OCI-LY7 (cell line): ENCODE results near the gene ARG2. TPM values are rescaled to one million over a fixed set of nuclear protein-coding genes. Genes with fewer than 3 reads are reported as not detected.
"Not testable (repeated sequence)": the region's sequence is repeated elsewhere in the genome, so short reads cannot be mapped to it uniquely, and the experiment has no call there.

Source experiments
- BruUV-seq: library from RNA; stranded (reverse); fragments of 400-500 nt; replicated peaks from 2 replicates; lab custom pipeline; 2021; lab: Mats Ljungman, UMichigan
- CTCF ChIA-PET: fragments of 300-600 bp; sonication (Branson Sonifier 250); formaldehyde crosslinking; loops from one replicate; lab custom pipeline; 2022; ENCODE audit warnings: antibody characterized with exemption; ENCODE audit not compliant: unreplicated experiment; lab: Charles Lee
- POLR2A ChIA-PET: fragments of 300-600 bp; sonication (Branson Sonifier 250); formaldehyde crosslinking; loops from one replicate; lab custom pipeline; 2022; ENCODE audit warnings: antibody characterized with exemption; lab: Charles Lee
- DNase-seq: peaks from one replicate; pipeline ENCODE4 v3.0.0-alpha.2; 2015; ENCODE audit warnings: low spot score
- H2AFZ ChIP-seq: fragments of 200-600 bp; sonication (generic), shearing (Covaris generic); 2 replicates; pipeline ENCODE4 v1.6.1; 2014; ENCODE audit warnings: mild to moderate bottlenecking, antibody characterized with exemption, low read length, moderate library complexity
- H3K27ac ChIP-seq: fragments of 200-600 bp; sonication (generic); 2 replicates; pipeline ENCODE4 v1.5.1; 2014; ENCODE audit warnings: mixed run types, low read depth, mild to moderate bottlenecking, moderate library complexity, low read length, inconsistent platforms; ENCODE audit not compliant: poor library complexity, severe bottlenecking
- H3K36me3 ChIP-seq: fragments of 200-600 bp; sonication (generic); 2 replicates; pipeline ENCODE4 v1.6.1; 2014; ENCODE audit warnings: mild to moderate bottlenecking, antibody characterized with exemption, low read length, moderate library complexity, mixed read lengths; ENCODE audit not compliant: insufficient read depth
- H3K4me1 ChIP-seq: fragments of 200-600 bp; sonication (generic); 2 replicates; pipeline ENCODE4 v1.5.1; 2014; ENCODE audit warnings: mild to moderate bottlenecking, low read length; ENCODE audit not compliant: insufficient read depth, poor library complexity, severe bottlenecking
- H3K4me2 ChIP-seq: fragments of 200-600 bp; sonication (generic); 2 replicates; pipeline ENCODE4 v1.6.1; 2014; ENCODE audit warnings: mild to moderate bottlenecking, low read length
- H3K4me3 ChIP-seq: fragments of 200-600 bp; sonication (generic); 2 replicates; pipeline ENCODE4 v1.5.1; 2014; ENCODE audit warnings: mild to moderate bottlenecking, low read depth, low read length; ENCODE audit not compliant: poor library complexity, severe bottlenecking
- H3K79me2 ChIP-seq: fragments of 200-600 bp; sonication (generic); 2 replicates; pipeline ENCODE4 v1.6.1; 2016; ENCODE audit warnings: low read depth, mild to moderate bottlenecking, low read length, moderate library complexity, mixed read lengths; ENCODE audit not compliant: insufficient read depth
- H3K9me2 ChIP-seq: fragments of 200-600 bp; sonication (generic); 2 replicates; pipeline ENCODE4 v1.6.1; 2016; ENCODE audit warnings: mild to moderate bottlenecking, low read length, mixed read lengths; ENCODE audit not compliant: insufficient read depth
- H3K9me3 ChIP-seq: fragments of 200-600 bp; sonication (generic); 2 replicates; pipeline ENCODE4 v1.6.1; 2014; ENCODE audit warnings: mild to moderate bottlenecking, mixed run types, low read length, mixed read lengths
- H4K20me1 ChIP-seq: fragments of 200-600 bp; sonication (generic); 2 replicates; pipeline ENCODE4 v1.6.1; 2014; ENCODE audit warnings: mild to moderate bottlenecking, antibody characterized with exemption, low read length, moderate library complexity, mixed read lengths; ENCODE audit not compliant: insufficient read depth
- CTCF ChIP-seq: fragments of 200-600 bp; sonication (generic); conservative IDR thresholded peaks from 2 replicates; pipeline ENCODE4 v1.5.1; 2014; ENCODE audit warnings: mild to moderate bottlenecking, antibody characterized with exemption, low read length, moderate library complexity, mixed read lengths
- EZH2phosphoT487 ChIP-seq: fragments of 200-600 bp; sonication (generic); IDR thresholded peaks from 2 replicates; pipeline ENCODE4 v1.6.1; 2018; ENCODE audit warnings: low read depth, borderline replicate concordance, mild to moderate bottlenecking, mixed run types, antibody characterized with exemption, low read length, moderate library complexity, mixed read lengths
- intact Hi-C: fragments of 100-400 bp; cut with micrococcal nuclease; formaldehyde crosslinking; loops from one replicate; pipeline ENCODE4 v1.10.0; 2022; ENCODE audit not compliant: unreplicated experiment
- total RNA-seq, 2 experiments: library from RNA; depleted of rRNA in 1 of 2; stranded (reverse); fragments of >200 nt in 1 of 2; shearing (Covaris generic) in 1 of 2; gene quantifications; 2 replicates each; pipeline ENCODE4 v1.2.3, GENCODE V29; 2014 to 2022

The ARG2 gene
- total RNA-seq, 2 experiments from 2014 or later, result 2.0 to 4.2 TPM

DNA sequence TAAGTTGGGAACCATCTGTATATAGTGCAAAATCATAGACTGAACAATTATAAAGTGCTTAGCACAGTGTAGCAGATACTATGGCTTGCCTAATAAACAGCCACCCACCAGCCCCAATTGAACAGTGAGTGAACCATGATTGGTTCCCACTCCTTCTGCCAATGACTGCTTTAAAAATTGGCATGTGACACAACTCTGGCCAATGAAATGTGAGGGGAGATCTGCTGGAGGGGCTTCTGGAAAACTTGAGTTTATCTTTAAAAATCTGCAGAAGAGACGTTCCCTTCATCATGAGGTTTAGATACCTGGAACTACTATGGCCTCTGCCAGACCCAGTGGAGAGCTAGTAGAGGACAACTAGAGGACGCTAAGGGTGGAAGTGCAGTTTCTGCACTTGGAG is 24.3 kb upstream of the ARG2 start:
- H4K20me1 ChIP-seq, result no peaks in the 10 kb centered on the region
- H3K27ac ChIP-seq, result no peak overlapping the region
- intact Hi-C loops, result no loop called here
- H3K9me3 ChIP-seq, result no peaks in the 10 kb centered on the region; the same call in 1 of the 2 replicates
- H3K9me2 ChIP-seq, result no peaks in the 10 kb centered on the region
- CTCF ChIA-PET, result no interaction called here
- no peak for DNase-seq
- H3K79me2 ChIP-seq, result peaks cover 7% of the 10 kb centered on the region; the same call in 1 of the 2 replicates
- no peak overlapping the region for H3K4me3 ChIP-seq
- BruUV-seq, result no TSS peak
- no peak overlapping the region for H2AFZ ChIP-seq
- POLR2A ChIA-PET, result interaction anchor here (1.3 kb wide), 1 partner anchor 10 kb away, joined by 3 read pairs; no protein-coding TSS in a partner anchor
- peaks cover 26% of the 10 kb centered on the region for H3K36me3 ChIP-seq
- no peak overlapping the region for H3K4me2 ChIP-seq
- TF ChIP-seq CTCF, result no peak
- TF ChIP-seq EZH2phosphoT487, result no peak
- H3K4me1 ChIP-seq, result peaks cover 8% of the 10 kb centered on the region

DNA sequence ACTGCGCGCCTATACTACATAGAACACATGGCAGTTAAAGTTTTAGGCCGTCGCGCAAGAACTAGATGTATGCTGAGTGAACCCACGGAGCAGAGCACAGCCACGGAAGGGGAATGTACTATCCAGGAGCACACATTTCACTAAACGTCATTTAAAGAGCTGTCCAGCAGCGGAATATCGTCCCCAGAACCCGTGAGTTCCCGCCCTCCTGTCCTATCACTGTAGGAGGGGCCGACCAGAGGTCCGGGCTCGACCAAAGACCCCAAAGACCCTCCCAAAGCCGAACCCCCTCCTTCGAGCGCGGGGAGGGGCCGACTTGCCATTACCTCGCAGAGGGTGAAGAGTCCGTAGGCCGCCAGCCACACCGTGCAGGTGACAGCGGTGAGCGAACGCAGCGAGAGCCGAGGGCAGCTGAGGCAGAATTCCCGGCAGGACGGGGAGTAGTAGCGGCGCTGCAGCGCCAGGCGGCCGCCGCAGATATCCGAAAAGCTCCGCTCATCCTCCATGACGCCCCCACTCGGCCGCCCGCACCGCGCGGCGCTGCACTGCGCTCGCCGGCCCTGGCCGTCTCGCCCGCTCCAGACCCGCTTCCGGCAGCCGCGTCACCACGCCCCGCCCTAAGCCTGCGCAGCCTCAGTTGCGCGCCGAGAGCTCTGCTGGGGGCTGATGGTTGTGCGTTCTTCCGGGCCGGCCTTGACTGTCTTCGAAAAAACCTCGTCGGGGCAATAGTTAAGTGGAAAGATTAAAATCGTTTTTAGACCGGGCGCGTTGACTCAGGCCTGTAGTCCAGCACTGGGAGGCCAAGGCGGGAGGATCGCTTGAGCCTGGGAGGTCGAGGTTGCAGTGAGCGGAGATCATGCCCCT is 19.8 kb upstream of the ARG2 start, which contains the start of gene PIGH:
Gene PIGH, minus strand, starts transcription at position 571 of the 864 bp plus-strand sequence. Its CDS starts 65 bp downstream, at position 506.
- POLR2A ChIA-PET, result interaction anchor here (0.6 to 1.6 kb wide), 13 partner anchors 9 to 240 kb away, joined by 3 to 5 read pairs (median 3); partner anchors contain the start of genes ATP6V1D, EIF2S1 and RDH11
- Histone ChIP-seq H3K4me2 (peak within 1 kb of the TSS; percentile 77), H3K9me3 (no peaks in the 10 kb centered on the region; the same call in 1 of the 2 replicates), H3K36me3 (peaks cover 3% of the 10 kb centered on the region; the same call in 1 of the 2 replicates), H3K9me2 (no peaks in the 10 kb centered on the region), H2AFZ (peak within 1 kb of the TSS; percentile 53), H3K4me1 (peaks cover 22% of the 10 kb centered on the region), H3K79me2 (peaks cover 7% of the 10 kb centered on the region; the same call in 1 of the 2 replicates), H4K20me1 (no peaks in the 10 kb centered on the region), H3K4me3 (peak within 1 kb of the TSS; percentile 79), H3K27ac (no peak within 1 kb of the TSS)
- TF ChIP-seq EZH2phosphoT487 (no peak), CTCF (peak; percentile 75)
- CTCF ChIA-PET, result interaction anchor here (0.6 to 1.9 kb wide), 8 partner anchors 10 to 1316 kb away, joined by 3 to 6 read pairs (median 3); partner anchors contain the start of genes ATP6V1D, EIF2S1 and RDH11
- intact Hi-C loops, result loop anchor here (1.0 to 10.0 kb wide), 2 partner anchors 19 to 215 kb away; partner anchors contain the start of genes ARG2, RAD51B and ZFYVE26
- no TSS peak for BruUV-seq
- DNase-seq, result peak; percentile 91

DNA sequence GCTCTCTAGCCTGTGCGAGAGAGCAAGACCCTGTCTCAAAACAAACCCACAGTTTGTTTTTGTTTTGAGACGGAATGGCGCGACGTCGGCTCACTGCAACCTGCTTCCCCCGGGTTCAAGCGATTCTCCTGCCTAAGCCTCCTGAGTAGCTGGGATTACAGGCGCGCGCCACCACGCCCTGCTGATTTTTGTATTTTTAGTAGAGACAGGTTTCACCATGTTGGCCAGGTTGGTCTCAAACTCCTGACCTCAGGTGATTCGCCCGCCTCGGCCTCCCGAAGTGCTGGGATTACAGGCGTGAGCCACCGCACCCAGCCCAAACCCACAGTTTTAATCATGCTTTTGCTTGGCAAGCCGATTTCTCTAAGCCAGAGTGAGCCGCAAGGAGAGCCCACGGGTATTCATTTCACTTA is 19.2 kb upstream of the ARG2 start:
- DNase-seq, H3K79me2 ChIP-seq, H3K27ac ChIP-seq, H3K36me3 ChIP-seq, H4K20me1 ChIP-seq, H3K9me3 ChIP-seq, BruUV-seq, H3K9me2 ChIP-seq: not testable (repeated sequence)
- Histone ChIP-seq H3K4me3 (peak overlapping the region; percentile 79), H3K4me2 (peak overlapping the region; percentile 46; the same call in 1 of the 2 replicates), H3K4me1 (peaks cover 22% of the 10 kb centered on the region), H2AFZ (peak overlapping the region; percentile 53; the same call in 1 of the 2 replicates)
- ChIA-PET POLR2A (interaction anchor here (0.8 to 1.5 kb wide), 7 partner anchors 12 to 241 kb away, joined by 3 to 5 read pairs (median 3); partner anchors contain the start of genes ATP6V1D, EIF2S1 and RDH11), CTCF (interaction anchor here (0.6 to 1.9 kb wide), 6 partner anchors 10 to 241 kb away, joined by 3 to 6 read pairs (median 4); partner anchors contain the start of genes ATP6V1D, EIF2S1 and RDH11)
- intact Hi-C loops, result loop anchor here (10.0 kb wide), 1 partner anchor 214 kb away; the partner anchor contains the start of genes RAD51B and ZFYVE26
